WTC11 (cell line): ENCODE data around the gene CENPB. TPM values are rescaled to one million over a fixed set of nuclear protein-coding genes. Genes with fewer than 3 reads are reported as not detected.
A peak's percentile ranks its signal among the peaks of the same experiment; 100 is the strongest.

Source experiments
- ATAC-seq: fragments of 200-7000 bp; cut with Tn5 transposase; 2 replicates; pipeline ENCODE4 v1.10.0; 2021; ENCODE audit warnings: mild to moderate bottlenecking, moderate library complexity
- CTCF ChIA-PET: fragments of 300-600 bp; sonication (Branson Sonifier 250); formaldehyde crosslinking; loops from one replicate; lab custom pipeline; 2021; ENCODE audit warnings: antibody characterized with exemption; lab: Charles Lee
- POLR2A ChIA-PET: fragments of 350-600 bp; sonication (Branson Sonifier 250); formaldehyde crosslinking; loops from one replicate; lab custom pipeline; 2021; ENCODE audit warnings: antibody characterized with exemption; lab: Charles Lee
- DNase-seq: peaks from one replicate; pipeline ENCODE4 v3.0.0; 2021; ENCODE audit warnings: low spot score
- H3K27ac Mint-ChIP-seq: 2 replicates; pipeline ENCODE4 v1.8.0; 2021; ENCODE audit warnings: mixed read lengths
- H3K27me3 Mint-ChIP-seq: 2 replicates; pipeline ENCODE4 v1.8.0; 2021; ENCODE audit warnings: low read depth, mild to moderate bottlenecking, moderate library complexity, mixed read lengths
- H3K36me3 Mint-ChIP-seq: 2 replicates; pipeline ENCODE4 v1.8.0; 2021; ENCODE audit warnings: mixed read lengths
- H3K4me1 Mint-ChIP-seq: 2 replicates; pipeline ENCODE4 v1.8.0; 2022; ENCODE audit warnings: mixed read lengths
- H3K4me3 Mint-ChIP-seq: 2 replicates; pipeline ENCODE4 v1.8.0; 2021; ENCODE audit warnings: mild to moderate bottlenecking, moderate library complexity, mixed read lengths
- H3K9me3 Mint-ChIP-seq: 2 replicates; pipeline ENCODE4 v1.8.0; 2021; ENCODE audit warnings: mixed read lengths
- ATF3 ChIP-seq: sonication (generic); formaldehyde crosslinking; conservative IDR thresholded peaks from 2 replicates; pipeline ENCODE4 v1.8.1; 2022; ENCODE audit warnings: mild to moderate bottlenecking, missing genetic modification reagents
- ATF6 ChIP-seq: sonication (generic); formaldehyde crosslinking; IDR thresholded peaks from 2 replicates; pipeline ENCODE4 v1.8.1; 2023; ENCODE audit warnings: mild to moderate bottlenecking, missing genetic modification reagents
- CREM ChIP-seq: sonication (generic); formaldehyde crosslinking; IDR thresholded peaks from 2 replicates; pipeline ENCODE4 v1.8.1; 2022; ENCODE audit warnings: mild to moderate bottlenecking, missing genetic modification reagents, moderate library complexity
- IRF1 ChIP-seq: sonication (generic); formaldehyde crosslinking; IDR thresholded peaks from 2 replicates; pipeline ENCODE4 v1.8.0; 2023; ENCODE audit warnings: missing genetic modification reagents
- IRF2 ChIP-seq: sonication (generic); formaldehyde crosslinking; IDR thresholded peaks from 2 replicates; pipeline ENCODE4 v1.8.0; 2022; ENCODE audit warnings: low read depth, missing genetic modification reagents, borderline replicate concordance
- JAZF1 ChIP-seq: fragments of 250-450 bp; sonication (Bioruptor Pico); IDR thresholded peaks from 2 replicates; pipeline ENCODE4 v1.9.0; 2021; ENCODE audit warnings: moderate library complexity, mild to moderate bottlenecking, inconsistent platforms
- JUN ChIP-seq: sonication (generic); formaldehyde crosslinking; IDR thresholded peaks from 2 replicates; pipeline ENCODE4 v1.8.0; 2023; ENCODE audit warnings: mild to moderate bottlenecking, missing genetic modification reagents
- NFYB ChIP-seq: sonication (generic); formaldehyde crosslinking; conservative IDR thresholded peaks from 2 replicates; pipeline ENCODE4 v1.8.0; 2022; ENCODE audit warnings: low read depth, missing genetic modification reagents
- NR3C1 ChIP-seq: sonication (generic); formaldehyde crosslinking; conservative IDR thresholded peaks from 2 replicates; pipeline ENCODE4 v1.8.1; 2023; ENCODE audit warnings: low read depth, mild to moderate bottlenecking, missing genetic modification reagents
- OVOL2 ChIP-seq: fragments of 250-450 bp; sonication (Bioruptor Pico); IDR thresholded peaks from 2 replicates; pipeline ENCODE4 v1.9.0; 2021; ENCODE audit warnings: mild to moderate bottlenecking, borderline replicate concordance
- PREB ChIP-seq: sonication (generic); formaldehyde crosslinking; IDR thresholded peaks from 2 replicates; pipeline ENCODE4 v1.8.1; 2022; ENCODE audit warnings: mild to moderate bottlenecking, missing genetic modification reagents, moderate library complexity, borderline replicate concordance
- RORB ChIP-seq: fragments of 250-450 bp; sonication (Bioruptor Pico); IDR thresholded peaks from 2 replicates; pipeline ENCODE4 v1.9.0; 2021; ENCODE audit warnings: mild to moderate bottlenecking
- SOX15 ChIP-seq: fragments of 250-450 bp; sonication (Bioruptor Pico); IDR thresholded peaks from 2 replicates; pipeline ENCODE4 v1.9.0; 2021; ENCODE audit warnings: mild to moderate bottlenecking
- TCF7 ChIP-seq: sonication (generic); formaldehyde crosslinking; IDR thresholded peaks from 2 replicates; pipeline ENCODE4 v1.8.0; 2022; ENCODE audit warnings: mild to moderate bottlenecking, low read depth, missing genetic modification reagents, moderate library complexity
- TP53 ChIP-seq: sonication (generic); formaldehyde crosslinking; IDR thresholded peaks from 2 replicates; pipeline ENCODE4 v1.8.1; 2023; ENCODE audit warnings: mild to moderate bottlenecking, missing genetic modification reagents
- ZBTB21 ChIP-seq: sonication (generic); formaldehyde crosslinking; IDR thresholded peaks from 2 replicates; pipeline ENCODE4 v1.8.1; 2023; ENCODE audit warnings: mild to moderate bottlenecking, missing genetic modification reagents, borderline replicate concordance
- total RNA-seq: library from RNA; stranded (reverse); gene quantifications from 3 replicates; pipeline ENCODE4 v1.2.3, GENCODE V29; 2021
- TF ChIP-seq, protein P1 (sequence below): sonication (generic); formaldehyde crosslinking; IDR thresholded peaks from 2 replicates; pipeline ENCODE4 v1.8.0; 2022; ENCODE audit warnings: mild to moderate bottlenecking, missing genetic modification reagents
- TF ChIP-seq, protein P2 (sequence below): fragments of 250-450 bp; sonication (Bioruptor Pico); IDR thresholded peaks from 2 replicates; pipeline ENCODE4 v1.8.0; 2021; ENCODE audit warnings: mild to moderate bottlenecking
- TF ChIP-seq, protein P3 (sequence below): sonication (generic); formaldehyde crosslinking; IDR thresholded peaks from 2 replicates; pipeline ENCODE4 v1.8.1; 2023; ENCODE audit warnings: mild to moderate bottlenecking, missing genetic modification reagents, moderate library complexity

The CENPB gene
- total RNA-seq, 1 experiment from 2014 or later, result 58.7 TPM

GRCh38 chr20:3759884-3760283, 26.7 kb downstream of the CENPB start (continued):
- no peak for TF ChIP-seq PREB (CRISPR knock-in tag)
- no peak for TF ChIP-seq ATF6 (CRISPR knock-in tag)
- no peak for TF ChIP-seq TP53 (CRISPR knock-in tag)
- TF ChIP-seq, protein P1, sequence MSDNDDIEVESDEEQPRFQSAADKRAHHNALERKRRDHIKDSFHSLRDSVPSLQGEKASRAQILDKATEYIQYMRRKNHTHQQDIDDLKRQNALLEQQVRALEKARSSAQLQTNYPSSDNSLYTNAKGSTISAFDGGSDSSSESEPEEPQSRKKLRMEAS (CRISPR knock-in tag), result no peak
- TF ChIP-seq, all 79 proteins: peak for 0

- Mint-ChIP-seq H3K4me1 (peaks cover 2% of the 10 kb centered on the region; the same call in 1 of the 2 replicates), H3K36me3 (peaks cover 19% of the 10 kb centered on the region), H3K27ac (peak overlapping the region; percentile 4; the same call in 1 of the 2 replicates), H3K27me3 (no peaks in the 10 kb centered on the region), H3K9me3 (no peaks in the 10 kb centered on the region), H3K4me3 (no peak overlapping the region)
- ATAC-seq, result no peak
- POLR2A ChIA-PET, result no interaction called here
- no peak for DNase-seq
- TF ChIP-seq, protein P2, sequence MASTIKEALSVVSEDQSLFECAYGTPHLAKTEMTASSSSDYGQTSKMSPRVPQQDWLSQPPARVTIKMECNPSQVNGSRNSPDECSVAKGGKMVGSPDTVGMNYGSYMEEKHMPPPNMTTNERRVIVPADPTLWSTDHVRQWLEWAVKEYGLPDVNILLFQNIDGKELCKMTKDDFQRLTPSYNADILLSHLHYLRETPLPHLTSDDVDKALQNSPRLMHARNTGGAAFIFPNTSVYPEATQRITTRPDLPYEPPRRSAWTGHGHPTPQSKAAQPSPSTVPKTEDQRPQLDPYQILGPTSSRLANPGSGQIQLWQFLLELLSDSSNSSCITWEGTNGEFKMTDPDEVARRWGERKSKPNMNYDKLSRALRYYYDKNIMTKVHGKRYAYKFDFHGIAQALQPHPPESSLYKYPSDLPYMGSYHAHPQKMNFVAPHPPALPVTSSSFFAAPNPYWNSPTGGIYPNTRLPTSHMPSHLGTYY, result no peak
- TF ChIP-seq IRF1 (CRISPR knock-in tag) (no peak), NFYB (CRISPR knock-in tag) (no peak), OVOL2 (CRISPR knock-in tag) (no peak), NR3C1 (CRISPR knock-in tag) (no peak), SOX15 (no peak), IRF2 (CRISPR knock-in tag) (no peak), TCF7 (no peak), ZBTB21 (CRISPR knock-in tag) (no peak), ATF3 (CRISPR knock-in tag) (no peak), JAZF1 (CRISPR knock-in tag) (no peak), CREM (CRISPR knock-in tag) (no peak), RORB (CRISPR knock-in tag) (no peak), JUN (CRISPR knock-in tag) (no peak)
- TF ChIP-seq, protein P1 (CRISPR knock-in tag), result no peak
- TF ChIP-seq, protein P3, sequence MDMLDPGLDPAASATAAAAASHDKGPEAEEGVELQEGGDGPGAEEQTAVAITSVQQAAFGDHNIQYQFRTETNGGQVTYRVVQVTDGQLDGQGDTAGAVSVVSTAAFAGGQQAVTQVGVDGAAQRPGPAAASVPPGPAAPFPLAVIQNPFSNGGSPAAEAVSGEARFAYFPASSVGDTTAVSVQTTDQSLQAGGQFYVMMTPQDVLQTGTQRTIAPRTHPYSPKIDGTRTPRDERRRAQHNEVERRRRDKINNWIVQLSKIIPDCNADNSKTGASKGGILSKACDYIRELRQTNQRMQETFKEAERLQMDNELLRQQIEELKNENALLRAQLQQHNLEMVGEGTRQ (CRISPR knock-in tag), result no peak
- CTCF ChIA-PET, result interaction anchor here (1.0 to 3.5 kb wide), 5 partner anchors 8 to 61 kb away, joined by 3 to 23 read pairs (median 3); partner anchors contain the start of genes ADISSP and AP5S1
These were observed 27.2 kb downstream of the CENPB start for GRCh38 chr20:3759316-3759823.
